Measurements from ENCODE around the gene TNRC18.

DNA sequence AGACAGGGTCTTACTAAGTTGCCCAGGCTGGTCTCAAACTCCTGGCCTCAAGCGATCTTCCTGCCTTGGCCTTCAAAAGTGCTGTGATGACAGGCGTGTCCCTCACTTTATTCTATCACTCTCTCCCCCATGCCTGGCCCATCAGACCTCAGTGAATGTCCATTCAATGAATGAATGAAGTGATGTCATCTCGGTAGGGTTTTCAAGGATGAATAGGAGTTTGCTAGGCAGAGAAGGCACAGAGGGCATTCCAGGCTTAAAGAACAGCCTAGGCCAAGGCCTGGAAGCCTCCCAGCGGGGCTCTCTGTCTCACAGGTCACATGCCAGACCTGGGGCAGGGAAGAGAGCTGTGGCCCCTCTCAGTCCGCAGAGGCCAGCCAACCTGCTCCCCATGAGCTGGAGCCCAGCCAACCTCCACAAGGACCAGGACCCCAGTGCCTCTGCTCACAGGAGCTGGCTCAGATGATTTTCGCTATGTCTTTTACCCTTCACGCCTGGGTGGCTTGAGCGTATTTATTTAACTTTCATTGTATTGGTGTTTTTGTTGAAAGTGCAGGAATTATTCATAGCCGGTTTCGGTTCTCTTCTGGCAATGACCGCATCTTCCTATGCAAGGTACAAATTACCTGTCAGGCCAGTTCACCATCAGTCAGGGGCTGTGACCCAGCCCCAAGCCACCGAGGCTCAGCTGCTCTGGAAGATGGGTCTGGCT lies 11.8 kb upstream of the TNRC18 start:
- TF ChIP-seq EZH2 (IDR thresholded peaks at IDR 0.05; ENCODE audit: borderline replicate concordance, low read length): no peak
- TF ChIP-seq, protein P1, sequence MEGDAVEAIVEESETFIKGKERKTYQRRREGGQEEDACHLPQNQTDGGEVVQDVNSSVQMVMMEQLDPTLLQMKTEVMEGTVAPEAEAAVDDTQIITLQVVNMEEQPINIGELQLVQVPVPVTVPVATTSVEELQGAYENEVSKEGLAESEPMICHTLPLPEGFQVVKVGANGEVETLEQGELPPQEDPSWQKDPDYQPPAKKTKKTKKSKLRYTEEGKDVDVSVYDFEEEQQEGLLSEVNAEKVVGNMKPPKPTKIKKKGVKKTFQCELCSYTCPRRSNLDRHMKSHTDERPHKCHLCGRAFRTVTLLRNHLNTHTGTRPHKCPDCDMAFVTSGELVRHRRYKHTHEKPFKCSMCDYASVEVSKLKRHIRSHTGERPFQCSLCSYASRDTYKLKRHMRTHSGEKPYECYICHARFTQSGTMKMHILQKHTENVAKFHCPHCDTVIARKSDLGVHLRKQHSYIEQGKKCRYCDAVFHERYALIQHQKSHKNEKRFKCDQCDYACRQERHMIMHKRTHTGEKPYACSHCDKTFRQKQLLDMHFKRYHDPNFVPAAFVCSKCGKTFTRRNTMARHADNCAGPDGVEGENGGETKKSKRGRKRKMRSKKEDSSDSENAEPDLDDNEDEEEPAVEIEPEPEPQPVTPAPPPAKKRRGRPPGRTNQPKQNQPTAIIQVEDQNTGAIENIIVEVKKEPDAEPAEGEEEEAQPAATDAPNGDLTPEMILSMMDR (IDR thresholded peaks at IDR 0.05; ENCODE audit: low read length): no peak
